ENCODE measurements around the gene P2RX3.

- no peak for TF ChIP-seq POLR2A (IDR thresholded peaks at IDR 0.05)
- no peak for TF ChIP-seq POLR2AphosphoS5 (IDR thresholded peaks at IDR 0.05)
Measured at GRCh38 chr11:57359896-57360690, 21.9 kb downstream of the P2RX3 start.
